H1 (cell line): Measurements from ENCODE around the gene DEDD. TPM values are rescaled to one million over a fixed set of nuclear protein-coding genes. Genes with fewer than 3 reads are reported as not detected.

ENCODE experiments used
- BCL11A ChIP-seq, 2 experiments: IDR thresholded peaks; one replicate each; pipeline ENCODE4 v1.6.1; 2011; ENCODE audit warnings: low read depth in 2 of 2, low read length in 2 of 2, mild to moderate bottlenecking in 2 of 2
- CHD2 ChIP-seq: IDR thresholded peaks from 2 replicates; pipeline ENCODE4 v1.6.1; 2012; ENCODE audit warnings: low read length, improper control_type of control experiment
- CREB1 ChIP-seq: IDR thresholded peaks from 2 replicates; pipeline ENCODE4 v1.6.1; 2012; ENCODE audit warnings: inconsistent platforms
- EP300 ChIP-seq, 2 experiments: IDR thresholded peaks; 1 replicate in 1 of 2; 2 replicates in 1 of 2; pipeline ENCODE4 v1.6.1; 2011 to 2012; ENCODE audit warnings: low read depth in 2 of 2, low read length in 2 of 2, mild to moderate bottlenecking in 2 of 2, borderline replicate concordance in 1 of 2, inconsistent platforms in 1 of 2, moderate library complexity in 1 of 2
- JUN ChIP-seq: IDR thresholded peaks from 2 replicates; pipeline ENCODE4 v1.6.1; 2011; ENCODE audit warnings: low read depth, mild to moderate bottlenecking, improper control_type of control experiment, low read length
- KDM1A ChIP-seq: fragments of 200-600, 300-600 bp; sonication (generic); IDR thresholded peaks from 2 replicates; pipeline ENCODE4 v1.7.1; 2016; ENCODE audit warnings: mild to moderate bottlenecking, low read length, borderline replicate concordance
- MAFK ChIP-seq: IDR thresholded peaks from 2 replicates; pipeline ENCODE4 v1.6.1; 2012; ENCODE audit warnings: low read depth, mild to moderate bottlenecking, improper control_type of control experiment, low read length
- NANOG ChIP-seq: IDR thresholded peaks from 2 replicates; pipeline ENCODE4 v1.6.1; 2011; ENCODE audit warnings: low read length, low read depth, mild to moderate bottlenecking, inconsistent platforms; ENCODE audit not compliant: insufficient read depth, poor library complexity, severe bottlenecking
- PHF8 ChIP-seq: fragments of 200-600 bp; sonication (generic); conservative IDR thresholded peaks from 2 replicates; pipeline ENCODE4 v1.7.1; 2012; ENCODE audit warnings: low read depth, mild to moderate bottlenecking, inconsistent platforms, low read length, moderate library complexity
- RNF2 ChIP-seq: fragments of 200-900, 300-1000 bp; sonication (generic); IDR thresholded peaks from 2 replicates; pipeline ENCODE4 v1.7.1; 2016; ENCODE audit warnings: borderline replicate concordance, low read depth, mild to moderate bottlenecking, antibody characterized with exemption, low read length; ENCODE audit not compliant: poor library complexity, severe bottlenecking; ENCODE audit errors: missing control alignments
- SIRT6 ChIP-seq: IDR thresholded peaks from one replicate; pipeline ENCODE4 v1.7.1; 2012; ENCODE audit warnings: low read length, inconsistent platforms
- SUZ12 ChIP-seq: fragments of 200-600 bp; sonication (generic); IDR thresholded peaks from 2 replicates; pipeline ENCODE4 v1.6.1; 2012; ENCODE audit warnings: mild to moderate bottlenecking, inconsistent platforms, low read length, moderate library complexity, mixed read lengths
- TAF1 ChIP-seq: IDR thresholded peaks from 2 replicates; pipeline ENCODE4 v1.6.1; 2011; ENCODE audit warnings: mild to moderate bottlenecking, low read depth, low read length
- TAF7 ChIP-seq: optimal IDR thresholded peaks from 2 replicates; pipeline ENCODE3; 2011; ENCODE audit warnings: low read depth, mild to moderate bottlenecking, inconsistent platforms, low read length, moderate library complexity, borderline replicate concordance
- TCF12 ChIP-seq: IDR thresholded peaks from 2 replicates; pipeline ENCODE4 v1.6.1; 2011; ENCODE audit warnings: low read depth, mild to moderate bottlenecking, low read length
- YY1 ChIP-seq: IDR thresholded peaks from 2 replicates; pipeline ENCODE4 v1.6.1; 2011; ENCODE audit warnings: low read depth, mild to moderate bottlenecking, low read length
- polyA plus RNA-seq, 7 experiments: library from polyadenylated mRNA; depleted of rRNA in 3 of 7; stranded (reverse) in 5 of 7; unstranded in 2 of 7; fragments of >200 nt in 5 of 7; fragments of 200-250 nt in 2 of 7; gene quantifications; 1 replicate in 5 of 7; 2 replicates in 1 of 7; 4 replicates in 1 of 7; pipeline versions ENCODE4 v1.2.1 to v1.2.3, GENCODE V29; 2011 to 2013; ENCODE audit warnings: missing spikeins in 2 of 7, mixed read lengths in 2 of 7
- total RNA-seq: library from RNA; stranded (reverse); fragmentation: NEBNext Ultra II Directional; extraction: Animal tissue kit (Norgen Biotek cat#: 25700); gene quantifications from 2 replicates; pipeline ENCODE4 v1.2.1, GENCODE V29; 2021
- TF ChIP-seq, protein P1 (sequence below): IDR thresholded peaks from 2 replicates; pipeline ENCODE4 v1.6.1; 2012; ENCODE audit warnings: inconsistent platforms
- TF ChIP-seq, protein P2 (sequence below), 3 experiments: IDR thresholded peaks; 1 replicate in 2 of 3; 2 replicates in 1 of 3; pipeline versions ENCODE4 v1.5.1 to v1.6.1; 2011; ENCODE audit warnings: low read length in 3 of 3, mild to moderate bottlenecking in 3 of 3, inconsistent platforms in 2 of 3, low read depth in 1 of 3, moderate library complexity in 1 of 3; ENCODE audit not compliant: insufficient read depth in 1 of 3; ENCODE audit errors: control extremely low read depth in 1 of 3
- TF ChIP-seq, protein P3 (sequence below): IDR thresholded peaks from 2 replicates; pipeline ENCODE4 v1.6.1; 2012; ENCODE audit warnings: low read length, inconsistent platforms

DEDD gene
- total and polyA plus RNA-seq, 2 of the 8 experiments (the other 6 are each of a cell fraction or from before 2014, with no cell fraction given): 42.6 to 55.9 TPM

GRCh38 chr1:161117759-161118581 lies 14.5 kb downstream of the DEDD start, which contains the start of the genes NIT1 and PFDN2 (continued):
- TF ChIP-seq TAF1 (peak; percentile 89), EP300 (IDR thresholded peaks at IDR 0.05; ENCODE audit: borderline replicate concordance in 1 of 2, low read depth in 2 of 2, low read length in 2 of 2) (no peak), SUZ12 (no peak), CREB1 (peak; percentile 92), SIRT6 (no peak), CHD2 (no peak), MAFK (no peak), KDM1A (no peak), RNF2 (no peak), JUN (no peak), TAF7 (peak; percentile 70), BCL11A (IDR thresholded peaks at IDR 0.05; ENCODE audit: low read depth in 2 of 2, low read length in 2 of 2) (no peak), YY1 (peak; percentile 95), PHF8 (peak; percentile 86), NANOG (no peak), TCF12 (no peak)
- TF ChIP-seq, protein P1, sequence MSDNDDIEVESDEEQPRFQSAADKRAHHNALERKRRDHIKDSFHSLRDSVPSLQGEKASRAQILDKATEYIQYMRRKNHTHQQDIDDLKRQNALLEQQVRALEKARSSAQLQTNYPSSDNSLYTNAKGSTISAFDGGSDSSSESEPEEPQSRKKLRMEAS: peak; percentile 49; the same call in 1 of the 2 replicates
- TF ChIP-seq, protein P2, sequence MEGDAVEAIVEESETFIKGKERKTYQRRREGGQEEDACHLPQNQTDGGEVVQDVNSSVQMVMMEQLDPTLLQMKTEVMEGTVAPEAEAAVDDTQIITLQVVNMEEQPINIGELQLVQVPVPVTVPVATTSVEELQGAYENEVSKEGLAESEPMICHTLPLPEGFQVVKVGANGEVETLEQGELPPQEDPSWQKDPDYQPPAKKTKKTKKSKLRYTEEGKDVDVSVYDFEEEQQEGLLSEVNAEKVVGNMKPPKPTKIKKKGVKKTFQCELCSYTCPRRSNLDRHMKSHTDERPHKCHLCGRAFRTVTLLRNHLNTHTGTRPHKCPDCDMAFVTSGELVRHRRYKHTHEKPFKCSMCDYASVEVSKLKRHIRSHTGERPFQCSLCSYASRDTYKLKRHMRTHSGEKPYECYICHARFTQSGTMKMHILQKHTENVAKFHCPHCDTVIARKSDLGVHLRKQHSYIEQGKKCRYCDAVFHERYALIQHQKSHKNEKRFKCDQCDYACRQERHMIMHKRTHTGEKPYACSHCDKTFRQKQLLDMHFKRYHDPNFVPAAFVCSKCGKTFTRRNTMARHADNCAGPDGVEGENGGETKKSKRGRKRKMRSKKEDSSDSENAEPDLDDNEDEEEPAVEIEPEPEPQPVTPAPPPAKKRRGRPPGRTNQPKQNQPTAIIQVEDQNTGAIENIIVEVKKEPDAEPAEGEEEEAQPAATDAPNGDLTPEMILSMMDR (IDR thresholded peaks at IDR 0.05; ENCODE audit: control extremely low read depth in 1 of 3, insufficient read depth in 1 of 3, low read depth in 1 of 3, low read length in 3 of 3): no peak
- TF ChIP-seq, protein P3, sequence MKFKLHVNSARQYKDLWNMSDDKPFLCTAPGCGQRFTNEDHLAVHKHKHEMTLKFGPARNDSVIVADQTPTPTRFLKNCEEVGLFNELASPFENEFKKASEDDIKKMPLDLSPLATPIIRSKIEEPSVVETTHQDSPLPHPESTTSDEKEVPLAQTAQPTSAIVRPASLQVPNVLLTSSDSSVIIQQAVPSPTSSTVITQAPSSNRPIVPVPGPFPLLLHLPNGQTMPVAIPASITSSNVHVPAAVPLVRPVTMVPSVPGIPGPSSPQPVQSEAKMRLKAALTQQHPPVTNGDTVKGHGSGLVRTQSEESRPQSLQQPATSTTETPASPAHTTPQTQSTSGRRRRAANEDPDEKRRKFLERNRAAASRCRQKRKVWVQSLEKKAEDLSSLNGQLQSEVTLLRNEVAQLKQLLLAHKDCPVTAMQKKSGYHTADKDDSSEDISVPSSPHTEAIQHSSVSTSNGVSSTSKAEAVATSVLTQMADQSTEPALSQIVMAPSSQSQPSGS: no peak
